Bronchial epithelial cell (primary cell): Measurements from ENCODE around the gene PLA2G4E. TPM values are rescaled to one million over a fixed set of nuclear protein-coding genes. Genes with fewer than 3 reads are reported as not detected.

ENCODE experiments used
- DNase-seq: peaks from one replicate; pipeline ENCODE4 v3.0.0-alpha.2; 2010; ENCODE audit warnings: low read depth
- FAIRE-seq: peaks from 2 replicates; lab custom pipeline; 2011; peaks lifted over from hg19 to GRCh38; lab: Jason Lieb, UNC
- H3K27me3 ChIP-seq: 2 replicates; pipeline ENCODE4 v1.5.1; 2011; ENCODE audit warnings: low read length; ENCODE audit not compliant: control insufficient read depth, insufficient read depth
- H3K36me3 ChIP-seq: 2 replicates; pipeline ENCODE4 v1.5.1; 2011; ENCODE audit warnings: low read length; ENCODE audit not compliant: control insufficient read depth, insufficient read depth
- H3K4me3 ChIP-seq: 2 replicates; pipeline ENCODE4 v1.5.1; 2011; ENCODE audit warnings: mild to moderate bottlenecking, low read depth, low read length, control low read depth
- CTCF ChIP-seq: IDR thresholded peaks from 2 replicates; pipeline ENCODE4 v1.5.1; 2011; ENCODE audit warnings: mild to moderate bottlenecking, moderate library complexity, low read length, control low read depth, inconsistent platforms; ENCODE audit not compliant: insufficient read depth, severe bottlenecking
- total RNA-seq: library from RNA; depleted of rRNA; stranded (reverse); fragments of >200 nt; gene quantifications from 2 replicates; pipeline ENCODE4 v1.2.1, GENCODE V29; 2014

Gene PLA2G4E
- total RNA-seq, 1 donor from 2014 or later: under 0.01 TPM

DNA sequence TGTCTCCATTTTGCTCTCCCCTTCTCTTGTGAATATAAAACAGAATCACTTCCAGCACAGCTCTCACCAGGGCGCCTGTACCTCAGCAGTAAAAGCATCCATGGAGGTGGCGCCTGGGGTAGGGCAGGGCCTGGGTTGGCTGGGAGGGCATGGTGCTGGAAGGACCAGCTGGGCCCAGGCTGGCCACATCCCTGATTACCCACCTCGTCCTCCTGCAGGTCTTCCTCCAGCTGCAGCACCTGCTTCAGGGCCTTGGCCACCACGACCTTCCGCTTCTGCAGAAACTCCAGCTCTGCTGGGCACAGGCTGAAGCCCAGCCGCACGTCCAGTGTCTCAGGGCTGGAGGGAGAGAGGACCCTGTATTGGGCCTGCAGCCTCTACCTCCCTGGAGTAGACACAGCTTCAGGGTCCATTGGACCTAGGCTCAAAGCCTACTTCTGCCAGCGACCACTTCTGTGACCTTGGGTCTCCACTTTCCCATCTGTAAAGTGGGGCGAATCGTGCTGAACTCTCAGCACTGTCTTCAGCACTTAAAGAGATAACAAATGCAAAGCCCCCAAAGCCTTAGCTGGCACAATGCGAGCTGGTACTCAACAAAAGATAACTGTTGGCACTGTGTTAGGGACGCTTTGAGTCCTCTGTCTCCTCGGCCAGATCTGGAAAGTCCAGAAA lies 23.8 kb downstream of the PLA2G4E start:
- Histone ChIP-seq H3K4me3 (no peak overlapping the region), H3K27me3 (no peaks in the 10 kb centered on the region), H3K36me3 (no peaks in the 10 kb centered on the region)
- DNase-seq (no peak), FAIRE-seq (no peak)
- no peak for TF ChIP-seq CTCF

DNA sequence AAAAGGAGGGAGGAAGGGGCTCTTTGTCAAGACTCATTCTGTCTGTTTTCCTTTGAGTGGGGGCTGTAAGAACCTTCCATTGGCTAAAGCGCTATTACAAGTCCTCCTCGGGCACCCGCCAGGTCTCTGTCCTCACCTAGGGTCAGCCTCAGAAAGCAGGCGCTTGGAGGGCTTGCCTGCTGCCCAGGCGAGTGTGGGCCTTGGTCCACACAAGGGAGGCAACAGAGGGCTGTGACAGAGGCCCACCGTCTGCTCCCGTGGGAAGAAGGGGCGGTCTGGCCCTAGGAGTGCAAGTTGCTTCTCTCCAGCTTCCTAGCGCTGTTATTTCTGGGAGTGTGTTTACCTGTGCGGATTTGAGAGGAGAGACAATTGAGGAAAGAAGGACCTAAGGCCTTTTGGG lies 24.5 kb downstream of the PLA2G4E start:
- H3K4me3 ChIP-seq: no peak overlapping the region
- no peaks in the 10 kb centered on the region for H3K27me3 ChIP-seq
- FAIRE-seq (no peak), DNase-seq (no peak)
- no peak for TF ChIP-seq CTCF
- no peaks in the 10 kb centered on the region for H3K36me3 ChIP-seq

GRCh38 chr15:41995476-41995855 lies 25.4 kb downstream of the PLA2G4E start:
- Histone ChIP-seq H3K27me3 (no peaks in the 10 kb centered on the region), H3K4me3 (no peak overlapping the region), H3K36me3 (no peaks in the 10 kb centered on the region)
- DNase-seq: no peak
- no peak for FAIRE-seq
- no peak for TF ChIP-seq CTCF

GRCh38 chr15:41994772-41995475 lies 25.9 kb downstream of the PLA2G4E start:
- Histone ChIP-seq H3K4me3 (no peak overlapping the region), H3K27me3 (no peaks in the 10 kb centered on the region), H3K36me3 (no peaks in the 10 kb centered on the region)
- FAIRE-seq (no peak), DNase-seq (no peak)
- TF ChIP-seq CTCF: no peak

DNA sequence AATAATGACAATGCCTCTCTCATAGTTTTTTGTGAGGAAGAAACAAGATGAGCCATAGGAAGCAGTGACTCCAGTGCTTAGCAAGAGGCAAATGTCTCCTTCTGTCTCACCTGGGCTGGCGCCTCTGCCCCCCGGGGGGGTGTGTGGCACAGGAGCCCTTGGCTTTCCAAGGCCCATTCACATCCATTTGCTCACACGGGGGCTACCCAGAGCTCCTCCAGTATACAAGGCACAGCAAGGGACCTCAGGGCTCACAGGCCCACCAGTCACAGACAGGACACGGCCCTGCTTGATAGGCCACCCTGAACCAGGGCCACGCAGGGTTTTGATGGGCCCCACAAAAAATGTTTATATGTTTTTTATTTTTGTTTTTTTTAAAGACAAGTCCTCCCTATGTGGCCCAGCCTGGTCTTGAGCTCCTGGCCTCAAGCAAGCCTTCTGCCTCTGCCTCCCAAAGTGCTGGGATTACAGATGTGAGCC lies 26.6 kb downstream of the PLA2G4E start:
- FAIRE-seq: no peak
- no peak for TF ChIP-seq CTCF
- DNase-seq: no peak
- Histone ChIP-seq H3K36me3 (no peaks in the 10 kb centered on the region), H3K27me3 (no peaks in the 10 kb centered on the region), H3K4me3 (no peak overlapping the region)
